Glutamatergic neuron (in vitro differentiated cells): ENCODE measurements around the gene LDLRAD3. TPM values are rescaled to one million over a fixed set of nuclear protein-coding genes. Genes with fewer than 3 reads are reported as not detected.
"Not testable (repeated sequence)": the region's sequence is repeated elsewhere in the genome, so short reads cannot be mapped to it uniquely, and the experiment has no call there.

Experiments
- DNase-seq: peaks from one replicate; pipeline ENCODE4 v3.0.0; 2022
- H3K27ac Mint-ChIP-seq: one replicate; pipeline ENCODE4 v1.8.0; 2020; ENCODE audit warnings: mild to moderate bottlenecking, mixed read lengths, inconsistent platforms; ENCODE audit not compliant: unreplicated experiment
- H3K27me3 Mint-ChIP-seq: one replicate; pipeline ENCODE4 v1.8.0; 2020; ENCODE audit warnings: mild to moderate bottlenecking, moderate library complexity, mixed read lengths, inconsistent platforms; ENCODE audit not compliant: unreplicated experiment
- H3K36me3 Mint-ChIP-seq: one replicate; pipeline ENCODE4 v1.8.0; 2020; ENCODE audit warnings: mild to moderate bottlenecking, mixed read lengths, inconsistent platforms; ENCODE audit not compliant: unreplicated experiment
- H3K4me1 Mint-ChIP-seq: one replicate; pipeline ENCODE4 v1.8.0; 2020; ENCODE audit warnings: mild to moderate bottlenecking, low read depth, mixed read lengths, inconsistent platforms; ENCODE audit not compliant: unreplicated experiment
- H3K4me3 Mint-ChIP-seq: one replicate; pipeline ENCODE4 v1.8.0; 2020; ENCODE audit warnings: mild to moderate bottlenecking, mixed read lengths, inconsistent platforms; ENCODE audit not compliant: unreplicated experiment
- H3K9me3 Mint-ChIP-seq: one replicate; pipeline ENCODE4 v1.8.0; 2020; ENCODE audit warnings: mild to moderate bottlenecking, moderate library complexity, mixed read lengths, inconsistent platforms; ENCODE audit not compliant: unreplicated experiment
- total RNA-seq: library from RNA; stranded (reverse); fragmentation: NEBNext Ultra II Directional; extraction: Animal tissue kit (Norgen Biotek cat#: 25700); gene quantifications from one replicate; pipeline ENCODE4 v1.2.1, GENCODE V29; 2021; ENCODE audit not compliant: unreplicated experiment
- TF ChIP-seq, protein P1 (sequence below): fragments of 200-600 bp; sonication (generic); IDR thresholded peaks from one replicate; pipeline ENCODE4 v1.5.0; 2021; ENCODE audit not compliant: partially characterized antibody, unreplicated experiment

Gene LDLRAD3
- total RNA-seq, 1 donor from 2014 or later, result 59.9 TPM

DNA sequence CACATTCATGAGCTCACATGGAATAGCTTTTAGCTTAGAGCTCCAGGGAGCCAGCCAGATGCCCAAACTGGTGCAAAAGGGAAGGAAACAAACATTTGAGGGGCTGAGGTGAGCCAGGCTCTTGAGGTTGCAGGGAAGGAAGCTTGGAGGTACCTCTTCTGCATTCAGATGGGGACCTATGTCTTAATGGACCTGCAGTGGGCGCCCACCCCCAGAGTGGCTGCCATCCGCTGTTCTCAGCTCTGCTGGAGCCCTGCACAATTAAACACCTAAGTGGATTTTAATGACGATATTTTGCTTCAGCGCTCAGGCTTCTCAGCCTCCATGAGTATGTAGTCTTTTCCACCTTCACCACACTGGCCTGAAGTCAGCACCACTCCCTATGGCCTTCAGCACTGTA lies 100.8 kb downstream of the LDLRAD3 start:
- H3K27ac Mint-ChIP-seq, result peak overlapping the region; percentile 10
- TF ChIP-seq, protein P1, sequence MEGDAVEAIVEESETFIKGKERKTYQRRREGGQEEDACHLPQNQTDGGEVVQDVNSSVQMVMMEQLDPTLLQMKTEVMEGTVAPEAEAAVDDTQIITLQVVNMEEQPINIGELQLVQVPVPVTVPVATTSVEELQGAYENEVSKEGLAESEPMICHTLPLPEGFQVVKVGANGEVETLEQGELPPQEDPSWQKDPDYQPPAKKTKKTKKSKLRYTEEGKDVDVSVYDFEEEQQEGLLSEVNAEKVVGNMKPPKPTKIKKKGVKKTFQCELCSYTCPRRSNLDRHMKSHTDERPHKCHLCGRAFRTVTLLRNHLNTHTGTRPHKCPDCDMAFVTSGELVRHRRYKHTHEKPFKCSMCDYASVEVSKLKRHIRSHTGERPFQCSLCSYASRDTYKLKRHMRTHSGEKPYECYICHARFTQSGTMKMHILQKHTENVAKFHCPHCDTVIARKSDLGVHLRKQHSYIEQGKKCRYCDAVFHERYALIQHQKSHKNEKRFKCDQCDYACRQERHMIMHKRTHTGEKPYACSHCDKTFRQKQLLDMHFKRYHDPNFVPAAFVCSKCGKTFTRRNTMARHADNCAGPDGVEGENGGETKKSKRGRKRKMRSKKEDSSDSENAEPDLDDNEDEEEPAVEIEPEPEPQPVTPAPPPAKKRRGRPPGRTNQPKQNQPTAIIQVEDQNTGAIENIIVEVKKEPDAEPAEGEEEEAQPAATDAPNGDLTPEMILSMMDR, result no peak
- peaks cover 23% of the 10 kb centered on the region for H3K4me1 Mint-ChIP-seq
- no peaks in the 10 kb centered on the region for H3K36me3 Mint-ChIP-seq
- peaks cover 5% of the 10 kb centered on the region for H3K9me3 Mint-ChIP-seq
- no peak overlapping the region for H3K4me3 Mint-ChIP-seq
- DNase-seq, result no peak
- H3K27me3 Mint-ChIP-seq, result peaks cover 2% of the 10 kb centered on the region

DNA sequence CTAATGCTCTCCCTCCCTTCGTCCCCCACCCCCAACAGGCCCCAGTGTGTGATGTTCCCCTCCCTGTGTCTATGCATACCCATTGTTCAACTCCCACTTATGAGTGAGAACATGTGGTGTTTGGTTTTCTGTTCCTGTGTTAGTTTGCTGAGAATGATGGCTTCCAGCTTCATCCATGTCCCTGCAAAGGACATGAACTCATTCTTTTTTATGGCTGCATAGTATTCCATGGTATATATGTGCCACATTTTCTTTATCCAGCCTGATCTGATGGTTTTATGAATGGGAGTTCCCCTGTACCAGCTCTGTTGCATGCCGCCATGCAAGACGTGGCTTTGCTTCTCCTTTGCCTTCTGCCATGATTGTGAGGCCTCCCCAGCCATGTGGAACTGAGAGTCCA lies 102.1 kb downstream of the LDLRAD3 start:
- H3K4me3 Mint-ChIP-seq, DNase-seq, H3K27ac Mint-ChIP-seq, H3K36me3 Mint-ChIP-seq, H3K27me3 Mint-ChIP-seq, H3K9me3 Mint-ChIP-seq: not testable (repeated sequence)
- H3K4me1 Mint-ChIP-seq, result peaks cover 28% of the 10 kb centered on the region

DNA sequence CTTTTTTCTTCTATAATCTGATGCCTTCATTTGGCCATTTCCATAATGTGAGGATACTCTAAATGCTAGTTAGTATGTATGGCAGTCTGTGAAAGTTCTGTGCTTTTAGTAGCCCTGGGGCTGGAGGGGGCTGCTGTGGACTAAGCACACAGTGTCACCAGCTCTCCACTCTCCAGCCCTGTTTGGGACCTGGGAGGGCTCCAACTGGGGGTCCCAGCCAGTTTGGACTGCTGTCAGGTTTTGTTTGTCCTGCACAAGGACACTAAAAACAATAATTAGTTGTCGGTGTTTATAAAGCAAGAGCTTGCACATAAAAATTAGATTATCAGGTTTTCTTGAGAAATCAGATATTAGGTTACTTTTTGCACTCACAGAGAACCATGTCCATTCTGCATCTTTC lies 103.1 kb downstream of the LDLRAD3 start:
- peaks cover 2% of the 10 kb centered on the region for H3K27me3 Mint-ChIP-seq
- peaks cover 7% of the 10 kb centered on the region for H3K9me3 Mint-ChIP-seq
- peaks cover 22% of the 10 kb centered on the region for H3K4me1 Mint-ChIP-seq
- no peak for DNase-seq
- H3K4me3 Mint-ChIP-seq, result no peak overlapping the region
- H3K27ac Mint-ChIP-seq, result no peak overlapping the region
- TF ChIP-seq, protein P1, result no peak
- peaks cover 11% of the 10 kb centered on the region for H3K36me3 Mint-ChIP-seq

DNA sequence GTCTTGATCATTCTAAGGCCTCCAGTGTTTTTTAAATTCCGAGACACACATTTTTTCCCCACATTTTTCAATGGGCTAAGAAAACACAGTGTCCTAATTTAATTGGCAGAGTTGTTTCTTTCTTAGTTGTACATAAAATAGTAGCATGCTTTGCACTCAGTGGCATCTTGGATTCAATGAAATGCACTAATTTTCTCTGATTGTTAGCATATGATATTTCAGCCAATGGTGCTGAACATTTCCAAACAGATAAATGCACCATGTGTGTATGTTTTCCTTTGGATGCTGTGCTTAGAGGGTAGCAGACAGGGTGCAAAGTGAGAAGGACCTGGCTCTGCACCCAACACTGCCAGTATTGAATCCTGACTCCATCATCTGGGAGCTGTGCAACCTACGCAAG lies 103.5 kb downstream of the LDLRAD3 start:
- no peak for DNase-seq
- Mint-ChIP-seq H3K9me3 (peaks cover 7% of the 10 kb centered on the region), H3K4me3 (no peak overlapping the region), H3K4me1 (peaks cover 21% of the 10 kb centered on the region), H3K36me3 (peaks cover 11% of the 10 kb centered on the region), H3K27ac (no peak overlapping the region), H3K27me3 (peaks cover 2% of the 10 kb centered on the region)
- TF ChIP-seq, protein P1, result no peak

DNA sequence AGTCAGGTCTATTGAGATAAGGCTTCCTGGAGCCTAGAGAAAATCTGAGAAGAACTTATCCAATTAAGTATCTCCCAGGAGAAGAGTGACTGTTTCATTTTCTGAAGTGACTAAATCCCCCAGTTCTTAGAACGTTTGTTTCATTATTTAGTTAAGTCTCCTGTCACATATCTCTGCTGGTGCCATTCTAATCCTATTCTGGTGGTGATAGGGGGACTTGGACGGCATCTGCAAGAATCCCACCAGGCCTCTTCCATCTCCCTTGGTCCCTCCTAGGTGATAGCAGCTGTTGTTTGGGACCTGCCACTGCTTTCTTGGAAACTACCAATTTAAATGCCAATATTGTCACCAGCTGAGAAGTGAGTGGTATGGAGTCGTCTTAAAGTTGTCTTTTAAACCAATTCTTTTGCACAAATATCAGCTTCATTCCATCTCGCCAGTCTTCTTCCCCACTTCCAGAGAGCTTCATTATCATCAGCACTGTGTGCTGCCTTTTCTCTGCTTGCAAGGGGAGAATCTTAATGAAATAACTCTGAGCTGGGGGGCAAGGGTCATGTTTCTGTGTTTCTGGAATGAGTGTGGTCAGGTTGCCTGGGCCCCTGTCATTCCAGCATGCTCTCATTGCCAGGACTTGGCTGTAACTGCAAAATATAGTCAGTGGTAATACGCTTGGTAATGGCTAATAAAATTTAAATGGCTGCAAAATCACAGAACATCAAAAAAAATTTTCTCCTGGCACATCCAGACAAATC lies 104.8 kb downstream of the LDLRAD3 start:
- Mint-ChIP-seq H3K9me3 (peaks cover 7% of the 10 kb centered on the region), H3K27me3 (peaks cover 2% of the 10 kb centered on the region), H3K4me3 (no peak overlapping the region), H3K27ac (no peak overlapping the region), H3K4me1 (peaks cover 21% of the 10 kb centered on the region), H3K36me3 (peaks cover 11% of the 10 kb centered on the region)
- DNase-seq, result no peak
- TF ChIP-seq, protein P1, result no peak
